GM21515 (cell line): ENCODE measurements around the gene SIRT3.
"Not testable (repeated sequence)": the region's sequence is repeated elsewhere in the genome, so short reads cannot be mapped to it uniquely, and the experiment has no call there.

ENCODE experiments used
- ATAC-seq: cut with Tn5 transposase; IDR thresholded peaks from one replicate; pipeline ENCODE4 v1.9.1; 2021; ENCODE audit not compliant: unreplicated experiment

The SIRT3 gene

DNA sequence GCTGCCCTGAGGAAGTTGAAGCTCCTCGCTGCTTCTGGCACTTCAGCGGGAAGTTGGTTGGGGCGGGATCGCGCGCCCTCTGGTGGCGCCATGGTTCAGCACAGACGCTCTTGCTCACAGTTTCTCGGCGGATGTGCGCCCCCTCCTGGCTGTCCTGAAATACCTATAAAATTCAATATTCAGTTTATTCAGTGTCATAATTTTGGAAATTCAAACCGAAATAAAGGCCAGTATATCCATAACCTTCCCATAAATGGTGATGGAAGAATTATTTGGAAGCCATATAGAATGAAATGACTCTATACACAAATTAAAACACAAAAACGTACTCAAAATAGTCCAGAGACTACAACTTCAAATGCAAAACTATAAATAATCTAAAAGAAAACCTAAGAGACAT is 55.9 kb downstream of the SIRT3 start:
- ATAC-seq: not testable (repeated sequence)
